Colonic mucosa (tissue), 4 donors: ENCODE data around the gene FRY. TPM values are rescaled to one million over a fixed set of nuclear protein-coding genes. Genes with fewer than 3 reads are reported as not detected.
A peak's percentile ranks its signal among the peaks of the same experiment; 100 is the strongest.
"Not testable (repeated sequence)": the region's sequence is repeated elsewhere in the genome, so short reads cannot be mapped to it uniquely, and the experiment has no call there.

Source experiments
- DNase-seq: peaks from one replicate; pipeline ENCODE4 v3.0.0-alpha.2; 2020
- H3K27ac ChIP-seq: fragments of 200-600 bp; one replicate; pipeline ENCODE4 v1.8.0; 2021
- H3K27me3 ChIP-seq: fragments of 200-600 bp; one replicate; pipeline ENCODE4 v1.8.0; 2021
- H3K36me3 ChIP-seq: fragments of 200-600 bp; one replicate; pipeline ENCODE4 v1.8.0; 2021
- H3K4me1 ChIP-seq: fragments of 200-600 bp; one replicate; pipeline ENCODE4 v1.8.0; 2021; ENCODE audit warnings: mild to moderate bottlenecking
- H3K4me3 ChIP-seq: fragments of 200-600 bp; one replicate; pipeline ENCODE4 v1.8.0; 2021
- H3K9ac ChIP-seq, 2 donors: one replicate each; pipeline ENCODE4 v1.7.0; 2013; ENCODE audit warnings: control low read depth in 2 of 2, low read depth in 2 of 2, low read length in 2 of 2
- H3K9me3 ChIP-seq: fragments of 200-600 bp; one replicate; pipeline ENCODE4 v1.8.0; 2021
- intact Hi-C: fragments of 100-400 bp; cut with DNase I; formaldehyde crosslinking; loops from one replicate; pipeline ENCODE4 v1.14.1; 2022
- total RNA-seq, 2 donors: library from RNA; stranded (reverse); fragmentation: NEBNext Ultra II Directional in 1 of 2; extraction: Animal tissue kit (Norgen Biotek cat#: 25700) in 1 of 2; gene quantifications; one replicate each; pipeline ENCODE4 v1.2.1, GENCODE V29; 2021
- TF ChIP-seq, protein P1 (sequence below): fragments of 200-600 bp; IDR thresholded peaks from one replicate; pipeline ENCODE4 v1.8.0; 2022; ENCODE audit warnings: antibody characterized with exemption, mild to moderate bottlenecking
- donor health status: healthy.
- donor health status: DM: no; HTN: no; CAD: no.
- donor health status: DM: no; HTN: no; CAD: no.

Gene FRY
- total RNA-seq, 2 donors from 2014 or later: 7.0 to 19.9 TPM

DNA sequence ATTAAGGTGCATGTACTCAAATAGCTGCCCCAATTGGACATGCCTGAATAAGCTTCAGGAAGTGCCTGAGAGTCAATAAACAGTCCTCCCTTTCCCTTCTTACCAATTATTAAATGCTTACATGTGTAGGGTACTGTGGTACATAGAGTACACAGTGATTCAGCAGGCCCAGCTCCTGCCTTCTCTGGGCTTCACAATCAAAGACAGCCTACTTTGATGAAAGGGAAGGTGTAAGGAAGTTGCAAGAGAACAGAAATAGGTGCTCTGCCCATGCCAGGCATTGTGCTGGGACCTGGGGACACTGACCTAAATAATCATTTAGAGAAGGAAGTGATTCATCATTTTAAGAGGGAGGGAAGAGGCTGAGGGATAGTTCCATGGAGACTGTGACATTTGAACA lies 17.2 kb downstream of the FRY start:
- intact Hi-C loops: no loop called here
- no peak for DNase-seq
- Histone ChIP-seq H3K27ac (no peak overlapping the region), H3K4me1 (peaks cover 3% of the 10 kb centered on the region), H3K27me3 (no peaks in the 10 kb centered on the region), H3K9me3 (no peaks in the 10 kb centered on the region), H3K36me3 (no peaks in the 10 kb centered on the region), H3K4me3 (no peak overlapping the region), H3K9ac (no peak overlapping the region)
- TF ChIP-seq, protein P1, sequence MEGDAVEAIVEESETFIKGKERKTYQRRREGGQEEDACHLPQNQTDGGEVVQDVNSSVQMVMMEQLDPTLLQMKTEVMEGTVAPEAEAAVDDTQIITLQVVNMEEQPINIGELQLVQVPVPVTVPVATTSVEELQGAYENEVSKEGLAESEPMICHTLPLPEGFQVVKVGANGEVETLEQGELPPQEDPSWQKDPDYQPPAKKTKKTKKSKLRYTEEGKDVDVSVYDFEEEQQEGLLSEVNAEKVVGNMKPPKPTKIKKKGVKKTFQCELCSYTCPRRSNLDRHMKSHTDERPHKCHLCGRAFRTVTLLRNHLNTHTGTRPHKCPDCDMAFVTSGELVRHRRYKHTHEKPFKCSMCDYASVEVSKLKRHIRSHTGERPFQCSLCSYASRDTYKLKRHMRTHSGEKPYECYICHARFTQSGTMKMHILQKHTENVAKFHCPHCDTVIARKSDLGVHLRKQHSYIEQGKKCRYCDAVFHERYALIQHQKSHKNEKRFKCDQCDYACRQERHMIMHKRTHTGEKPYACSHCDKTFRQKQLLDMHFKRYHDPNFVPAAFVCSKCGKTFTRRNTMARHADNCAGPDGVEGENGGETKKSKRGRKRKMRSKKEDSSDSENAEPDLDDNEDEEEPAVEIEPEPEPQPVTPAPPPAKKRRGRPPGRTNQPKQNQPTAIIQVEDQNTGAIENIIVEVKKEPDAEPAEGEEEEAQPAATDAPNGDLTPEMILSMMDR: no peak

DNA sequence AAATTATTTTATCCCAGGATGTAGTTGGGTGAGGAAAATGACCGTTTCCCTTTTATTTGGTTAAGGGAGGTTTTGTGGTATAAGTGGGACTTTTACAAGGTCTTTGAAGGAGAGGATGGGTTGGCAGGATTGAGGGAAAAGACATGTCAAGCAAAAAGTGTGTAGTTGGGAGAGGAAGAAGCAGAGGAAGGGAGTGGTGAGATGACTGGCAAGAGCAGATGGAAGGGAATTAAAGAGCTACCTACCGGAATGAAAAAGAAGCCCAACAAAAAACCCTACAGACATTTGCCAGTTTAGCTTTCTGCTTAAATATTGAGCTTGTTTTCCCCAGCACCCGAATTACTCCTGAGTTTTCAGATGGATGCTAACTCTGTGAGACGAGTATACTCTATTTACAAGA lies 19.6 kb downstream of the FRY start:
- Histone ChIP-seq H3K27me3 (no peaks in the 10 kb centered on the region), H3K36me3 (no peaks in the 10 kb centered on the region), H3K9ac (no peak overlapping the region), H3K9me3 (no peaks in the 10 kb centered on the region), H3K27ac (no peak overlapping the region), H3K4me1 (peaks cover 3% of the 10 kb centered on the region), H3K4me3 (no peak overlapping the region)
- DNase-seq: no peak
- TF ChIP-seq, protein P1: no peak
- intact Hi-C loops: no loop called here

DNA sequence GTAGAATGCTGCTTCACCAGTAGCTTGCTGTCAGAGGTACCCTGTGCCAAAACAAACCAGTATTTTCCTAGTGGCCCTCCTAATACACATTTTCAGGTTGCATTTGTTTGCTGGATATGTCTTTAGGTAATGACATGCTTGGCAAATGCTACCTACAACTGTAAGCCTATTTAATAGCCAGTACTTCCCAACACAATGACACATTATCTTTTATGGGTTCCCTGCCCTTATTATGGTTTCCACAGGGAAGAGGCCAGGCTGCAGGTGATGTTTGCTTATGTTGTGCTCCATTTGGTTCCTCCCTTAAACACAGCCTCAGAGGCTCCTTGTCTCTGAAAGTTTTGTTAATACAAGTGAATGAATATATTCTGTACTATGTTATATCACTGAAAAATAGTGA lies 24.7 kb downstream of the FRY start:
- TF ChIP-seq, protein P1: no peak
- no peaks in the 10 kb centered on the region for H3K9me3 ChIP-seq
- intact Hi-C loops: no loop called here
- no peak overlapping the region for H3K4me3 ChIP-seq
- peak; percentile 56 for DNase-seq
- H3K4me1 ChIP-seq: no peaks in the 10 kb centered on the region
- peak overlapping the region; percentile 15 for H3K27ac ChIP-seq
- H3K36me3 ChIP-seq: no peaks in the 10 kb centered on the region
- H3K27me3 ChIP-seq: no peaks in the 10 kb centered on the region
- H3K9ac ChIP-seq: no peak overlapping the region

DNA sequence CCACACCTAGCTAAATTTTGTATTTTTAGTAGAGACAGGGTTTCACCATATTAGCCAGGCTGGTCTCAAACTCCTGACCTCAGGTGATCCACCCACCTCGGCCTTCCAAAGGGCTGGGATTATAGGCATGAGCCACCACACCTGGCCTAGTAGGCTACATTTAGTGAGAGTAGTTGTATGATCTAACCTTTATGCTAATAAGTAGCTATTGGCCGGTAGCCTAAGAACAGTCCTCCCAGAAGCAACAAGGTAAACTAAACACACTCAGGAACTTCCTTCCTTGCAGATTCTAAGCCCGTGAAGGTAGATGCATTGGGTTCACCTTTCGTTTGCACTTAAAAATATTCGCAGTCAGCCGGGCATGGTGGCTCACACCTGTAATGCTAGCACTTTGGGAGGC lies 25.8 kb downstream of the FRY start:
- H3K36me3 ChIP-seq, H3K4me3 ChIP-seq, H3K9ac ChIP-seq, H3K27me3 ChIP-seq, H3K9me3 ChIP-seq, H3K4me1 ChIP-seq, DNase-seq, intact Hi-C loops: not testable (repeated sequence)
- peak overlapping the region; percentile 28 for H3K27ac ChIP-seq

DNA sequence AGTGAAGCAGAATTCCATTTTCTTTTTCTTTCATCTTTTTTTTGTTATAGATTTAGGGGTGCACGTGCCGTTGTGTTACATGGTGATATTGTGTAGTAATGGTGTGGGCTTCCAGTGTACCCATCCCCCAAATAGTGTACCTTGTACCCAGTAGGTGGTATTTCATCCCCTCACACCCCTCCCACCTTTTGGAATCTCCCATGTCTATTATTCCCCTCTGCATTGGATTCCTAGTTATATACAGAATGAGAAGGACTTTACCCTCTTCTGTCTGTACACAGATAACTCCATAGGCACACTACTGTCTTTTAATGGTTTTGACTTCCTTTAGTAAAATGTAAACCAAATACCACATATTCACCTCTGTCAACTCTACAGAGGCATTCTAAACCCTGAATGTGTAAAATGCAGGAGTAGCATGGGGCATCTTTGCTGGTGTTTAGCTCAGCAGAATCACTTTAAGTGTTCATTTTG lies 28.0 kb downstream of the FRY start:
- intact Hi-C loops: no loop called here
- Histone ChIP-seq H3K4me3 (no peak overlapping the region), H3K4me1 (no peaks in the 10 kb centered on the region), H3K9me3 (no peaks in the 10 kb centered on the region), H3K36me3 (no peaks in the 10 kb centered on the region), H3K27me3 (no peaks in the 10 kb centered on the region), H3K27ac (no peak overlapping the region), H3K9ac (no peak overlapping the region)
- no peak for DNase-seq
- TF ChIP-seq, protein P1: no peak

DNA sequence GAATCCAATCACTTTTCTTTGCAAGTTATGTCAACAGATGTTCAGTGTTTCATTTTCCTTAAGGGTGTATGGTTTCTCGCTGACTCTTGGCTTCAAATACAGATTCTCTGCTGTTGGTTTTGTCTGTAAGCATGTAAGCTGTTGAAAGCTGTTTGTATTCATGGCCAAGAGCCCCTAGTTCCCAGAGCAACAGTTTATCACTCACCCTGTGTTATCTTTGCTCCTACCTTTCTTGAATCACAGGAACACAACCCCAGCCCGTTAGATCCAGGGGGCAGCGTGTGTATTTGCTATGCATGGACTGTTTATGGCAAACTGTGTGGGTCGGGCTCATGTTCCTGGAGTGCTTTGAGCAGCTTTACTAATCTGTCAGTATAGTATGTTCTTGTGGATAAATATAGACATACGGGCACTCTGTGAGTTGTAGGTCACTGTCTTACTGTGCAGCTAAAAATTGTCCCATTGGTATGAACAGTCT lies 28.9 kb downstream of the FRY start:
- H3K27me3 ChIP-seq: no peaks in the 10 kb centered on the region
- no peak overlapping the region for H3K9ac ChIP-seq
- H3K4me1 ChIP-seq: no peaks in the 10 kb centered on the region
- TF ChIP-seq, protein P1: no peak
- no peak overlapping the region for H3K27ac ChIP-seq
- intact Hi-C loops: no loop called here
- DNase-seq: no peak
- H3K36me3 ChIP-seq: no peaks in the 10 kb centered on the region
- no peaks in the 10 kb centered on the region for H3K9me3 ChIP-seq
- H3K4me3 ChIP-seq: no peak overlapping the region
